HG02678 (cell line): ENCODE data around the gene FRAT1.
A peak's percentile ranks its signal among the peaks of the same experiment; 100 is the strongest.
"Not testable (repeated sequence)": the region's sequence is repeated elsewhere in the genome, so short reads cannot be mapped to it uniquely, and the experiment has no call there.

Experiments used
- ATAC-seq: cut with Tn5 transposase; IDR thresholded peaks from one replicate; pipeline ENCODE4 v1.9.1; 2021; ENCODE audit warnings: mild to moderate bottlenecking, moderate library complexity; ENCODE audit not compliant: unreplicated experiment

The FRAT1 gene, protein sequence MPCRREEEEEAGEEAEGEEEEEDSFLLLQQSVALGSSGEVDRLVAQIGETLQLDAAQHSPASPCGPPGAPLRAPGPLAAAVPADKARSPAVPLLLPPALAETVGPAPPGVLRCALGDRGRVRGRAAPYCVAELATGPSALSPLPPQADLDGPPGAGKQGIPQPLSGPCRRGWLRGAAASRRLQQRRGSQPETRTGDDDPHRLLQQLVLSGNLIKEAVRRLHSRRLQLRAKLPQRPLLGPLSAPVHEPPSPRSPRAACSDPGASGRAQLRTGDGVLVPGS

DNA sequence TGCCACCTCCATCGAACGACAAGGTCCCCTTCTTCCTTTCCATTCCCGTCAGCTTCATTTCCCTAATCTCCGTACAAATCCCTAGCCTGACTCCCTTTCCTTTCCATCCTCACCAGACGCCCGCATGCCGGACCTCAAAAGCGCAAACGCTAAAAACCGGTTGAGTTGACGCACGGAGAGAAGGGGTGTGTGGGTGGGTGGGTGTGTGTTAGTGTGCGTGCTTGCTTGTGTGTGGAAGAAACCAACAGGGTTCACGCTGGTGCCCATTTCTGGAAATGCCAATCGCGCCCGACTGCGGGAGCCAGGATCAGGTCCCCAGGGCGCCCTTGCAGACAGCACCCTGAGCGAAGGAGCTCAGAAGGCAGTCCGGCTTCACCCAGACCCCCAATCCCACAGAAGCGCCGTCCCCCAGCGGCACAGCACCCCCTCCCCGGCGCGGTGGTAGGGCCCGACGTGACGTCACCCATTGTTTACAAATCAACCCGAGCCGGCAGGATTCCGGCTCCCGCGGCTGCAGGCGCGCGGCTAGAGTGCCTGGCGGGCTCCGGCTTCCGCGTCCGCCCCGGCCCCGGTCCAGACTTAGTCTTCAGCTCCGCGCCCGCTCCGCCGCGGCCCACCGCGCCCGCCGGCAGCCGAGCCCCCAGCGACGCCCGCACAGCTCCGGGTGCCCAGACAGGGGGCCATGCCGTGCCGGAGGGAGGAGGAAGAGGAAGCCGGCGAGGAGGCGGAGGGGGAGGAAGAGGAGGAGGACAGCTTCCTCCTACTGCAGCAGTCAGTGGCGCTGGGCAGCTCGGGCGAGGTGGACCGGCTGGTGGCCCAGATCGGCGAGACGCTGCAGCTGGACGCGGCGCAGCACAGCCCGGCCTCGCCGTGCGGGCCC, at the start of gene FRAT1:
Gene FRAT1 (plus strand): TSS at position 500 of the 880 bp plus-strand sequence. CDS start 183 bp downstream, at position 683.
- ATAC-seq = peak; percentile 87

DNA sequence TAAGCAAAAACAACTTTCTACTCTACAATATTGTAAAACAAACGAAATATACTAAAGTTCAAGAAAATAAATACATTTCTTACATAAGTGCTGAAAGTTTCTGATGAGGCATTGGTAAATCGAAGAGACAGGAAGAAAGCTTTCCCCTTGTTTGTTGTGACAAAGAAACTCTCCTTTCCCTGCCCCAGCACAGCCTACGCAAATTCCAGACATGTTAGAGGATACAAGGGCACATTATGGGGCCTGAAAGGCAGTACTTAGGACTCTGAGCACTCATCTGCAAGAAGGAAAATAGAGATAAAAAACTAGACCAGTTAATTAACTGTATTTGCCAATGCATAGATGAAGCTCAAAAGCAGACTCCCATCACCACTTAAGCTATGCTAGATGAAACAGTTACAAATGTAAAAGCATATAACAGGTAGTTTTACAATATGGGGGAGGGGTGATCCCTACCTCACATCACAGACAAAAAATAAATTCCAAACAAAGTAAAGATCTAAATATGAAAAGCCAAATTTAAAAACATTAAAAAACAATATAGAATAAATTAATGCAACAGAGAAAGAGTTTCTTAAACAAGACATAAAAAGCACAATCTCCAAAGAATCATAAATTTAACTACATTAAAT, 48.4 kb upstream of the FRAT1 start:
- no peak for ATAC-seq

DNA sequence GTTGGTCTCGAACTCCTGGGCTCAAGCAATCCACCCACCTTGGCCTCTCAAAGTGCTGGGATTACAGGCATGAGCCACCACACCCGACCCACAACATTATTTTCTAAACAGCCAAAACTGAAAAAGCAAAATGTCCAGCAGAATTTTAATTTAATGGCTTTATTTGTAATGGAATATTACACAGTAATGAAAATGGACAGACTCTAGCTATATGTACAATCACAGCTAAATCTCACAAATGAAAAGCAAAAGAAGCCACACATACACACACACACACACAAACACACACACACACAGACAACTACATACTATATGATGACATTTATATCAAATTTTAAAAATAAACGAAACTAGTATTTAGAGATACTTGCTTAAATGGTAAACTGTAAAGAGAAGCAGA, 45.4 kb upstream of the FRAT1 start:
- ATAC-seq = no peak

DNA sequence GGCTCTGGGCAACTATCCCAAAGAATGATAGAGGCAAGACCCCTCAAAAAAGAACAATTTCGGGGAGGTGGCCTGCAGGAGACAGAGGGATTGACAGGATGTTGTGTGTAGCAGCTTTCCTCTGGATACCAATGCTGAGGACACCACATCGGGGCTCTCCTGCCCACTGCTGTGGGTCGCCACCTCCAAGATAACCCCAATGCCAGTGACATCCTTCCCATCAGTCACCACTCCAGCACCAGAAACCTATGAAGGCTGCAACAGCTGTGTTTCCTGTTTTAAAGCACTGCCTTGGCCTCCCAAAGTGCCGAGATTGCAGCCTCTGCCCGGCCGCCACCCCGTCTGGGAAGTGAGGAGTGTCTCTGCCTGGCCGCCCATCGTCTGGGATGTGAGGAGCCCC, 44.2 kb upstream of the FRAT1 start:
- ATAC-seq = no peak

DNA sequence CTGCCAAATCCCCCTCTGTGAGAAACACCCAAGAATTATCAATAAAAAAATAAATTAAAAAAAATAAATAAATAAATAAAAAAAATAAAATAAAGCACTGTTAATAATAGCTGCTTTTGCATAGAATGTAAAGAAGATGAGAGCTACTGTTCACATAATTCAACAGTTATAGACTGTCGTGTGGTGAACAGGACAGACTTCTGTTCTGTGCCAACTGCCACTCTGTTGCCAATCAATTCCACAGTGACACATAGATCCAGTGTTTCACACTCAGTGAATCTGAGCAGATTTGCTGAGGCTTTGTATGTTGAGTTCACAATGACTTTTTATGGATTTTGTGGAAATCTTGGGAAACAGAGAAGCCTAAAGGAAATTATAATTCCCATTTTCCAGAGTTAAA, 41.5 kb upstream of the FRAT1 start:
- ATAC-seq = no peak

DNA sequence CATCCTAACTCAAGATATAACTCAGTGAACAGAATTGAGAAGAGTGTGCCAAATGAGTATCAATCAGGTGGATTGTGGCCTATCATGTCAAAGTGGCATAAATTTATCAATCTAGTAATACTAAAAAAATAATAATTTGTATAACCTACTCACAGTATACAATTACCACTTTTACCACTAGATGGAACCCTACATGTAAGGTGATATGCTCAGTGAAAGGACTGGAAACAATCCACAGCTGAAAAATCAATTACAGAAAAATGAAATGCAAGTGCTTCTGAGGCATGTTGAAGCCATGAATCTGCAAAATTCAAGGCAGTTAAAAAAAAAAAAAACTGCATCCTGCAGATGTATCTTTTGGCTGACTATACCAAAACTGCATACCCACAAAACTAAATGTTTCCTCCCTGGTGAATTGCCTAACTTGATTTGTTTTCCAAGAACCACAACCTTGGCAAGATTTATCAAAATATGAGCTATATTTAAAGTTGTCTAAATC, 40.5 kb upstream of the FRAT1 start:
- no peak for ATAC-seq

DNA sequence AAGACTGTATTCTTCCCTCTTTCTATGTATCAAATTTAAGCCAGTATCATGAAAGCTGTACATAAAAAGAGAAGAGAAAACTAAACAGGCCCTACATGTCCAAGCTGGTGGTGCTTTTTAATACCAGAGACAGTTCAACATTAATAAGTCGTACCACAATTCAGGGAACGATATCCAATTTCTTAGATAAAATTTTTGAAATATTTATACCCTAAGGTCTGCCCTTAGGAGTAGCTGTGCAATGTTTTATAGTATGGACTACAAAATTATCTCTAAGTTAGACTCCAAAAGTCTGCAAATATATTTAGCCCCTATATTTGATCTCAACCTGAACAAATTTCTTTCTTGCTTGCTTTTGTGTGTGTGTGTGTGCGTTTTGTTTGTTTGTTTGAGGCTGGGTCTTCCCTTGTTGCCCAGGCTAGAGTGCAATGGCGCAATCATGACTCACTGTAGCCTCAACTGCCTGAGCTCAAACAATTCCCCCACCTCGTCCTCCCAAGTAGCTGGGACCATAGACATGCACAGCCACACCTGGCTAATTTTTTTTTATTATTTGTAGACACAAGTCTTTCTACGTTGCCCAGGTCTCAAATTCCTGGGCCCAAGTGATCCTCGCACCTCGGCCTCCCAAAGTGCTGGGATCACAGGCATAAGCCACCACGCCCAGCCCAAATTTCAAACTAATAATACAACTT, 39.8 kb upstream of the FRAT1 start:
- ATAC-seq = no peak

DNA sequence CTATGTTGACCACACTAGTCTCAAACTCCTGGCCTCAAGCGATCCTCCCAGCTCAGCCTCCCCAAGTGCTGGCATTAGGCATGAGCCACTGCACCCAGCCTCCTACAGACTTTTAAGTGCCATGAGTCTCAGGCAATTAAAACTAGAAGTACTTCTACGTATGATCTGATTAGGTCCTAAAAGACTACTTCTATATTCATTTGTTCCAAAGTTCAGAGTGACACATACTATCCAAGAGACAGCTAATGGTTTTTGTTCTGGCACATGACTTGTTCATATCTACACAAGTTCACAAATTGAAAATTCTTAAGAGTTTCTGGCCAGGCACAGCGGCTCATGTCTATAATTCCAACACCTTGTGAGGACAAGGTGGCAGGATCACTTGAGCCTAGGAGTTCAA, 38.3 kb upstream of the FRAT1 start:
- ATAC-seq = no peak

DNA sequence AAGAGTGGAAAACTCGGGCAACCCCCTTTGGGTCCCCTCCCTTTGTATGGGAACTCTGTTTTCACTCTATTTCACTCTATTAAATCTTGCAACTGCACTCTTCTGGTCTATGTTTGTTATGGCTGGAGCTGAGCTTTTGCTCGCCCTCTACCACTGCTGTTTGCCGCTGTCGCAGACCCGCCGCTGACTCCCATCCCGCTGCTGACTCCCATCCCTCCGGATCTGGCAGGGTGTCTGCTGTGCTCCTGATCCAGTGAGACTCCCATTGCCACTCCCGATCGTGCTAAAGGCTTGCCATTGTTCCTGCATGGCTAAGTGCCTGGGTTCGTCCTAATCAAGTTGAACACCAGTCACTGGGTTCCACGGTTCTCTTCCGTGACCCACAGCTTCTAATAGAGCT, 29.0 kb upstream of the FRAT1 start:
- not testable (repeated sequence) for ATAC-seq

DNA sequence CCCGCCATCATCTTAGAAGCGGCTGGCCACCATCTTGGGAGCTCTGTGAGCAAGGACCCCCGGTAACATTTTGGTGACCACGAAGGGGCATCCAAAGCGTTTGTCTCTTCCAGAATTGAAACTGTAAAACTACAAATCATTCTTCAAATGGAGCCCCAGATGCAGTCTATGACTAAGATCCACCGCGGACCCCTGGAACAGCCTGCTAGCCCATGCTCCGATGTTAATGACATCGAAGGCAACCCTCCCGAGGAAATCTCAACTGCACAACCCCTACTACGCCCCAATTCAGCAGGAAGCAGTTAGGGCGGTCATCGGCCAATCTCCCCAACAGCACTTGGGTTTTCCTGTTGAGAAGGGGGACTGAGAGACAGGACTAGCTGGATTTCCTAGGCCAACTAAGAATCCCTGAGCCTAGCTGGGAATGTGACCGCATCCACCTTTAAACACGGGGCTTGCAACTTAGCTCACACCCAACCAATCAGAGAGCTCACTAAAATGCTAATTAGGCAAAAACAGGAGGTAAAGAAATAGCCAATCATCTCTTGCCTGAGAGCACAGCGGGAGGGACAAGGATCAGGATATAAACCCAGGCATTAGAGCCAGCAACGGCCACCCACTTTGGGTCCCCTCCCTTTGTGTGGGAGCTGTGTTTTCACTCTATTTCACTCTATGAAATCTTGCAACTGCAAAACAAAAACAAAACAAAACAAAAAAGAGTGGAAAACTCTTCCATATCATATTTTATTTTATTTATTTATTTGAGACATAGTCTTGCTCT, 28.3 kb upstream of the FRAT1 start:
- ATAC-seq = not testable (repeated sequence)

DNA sequence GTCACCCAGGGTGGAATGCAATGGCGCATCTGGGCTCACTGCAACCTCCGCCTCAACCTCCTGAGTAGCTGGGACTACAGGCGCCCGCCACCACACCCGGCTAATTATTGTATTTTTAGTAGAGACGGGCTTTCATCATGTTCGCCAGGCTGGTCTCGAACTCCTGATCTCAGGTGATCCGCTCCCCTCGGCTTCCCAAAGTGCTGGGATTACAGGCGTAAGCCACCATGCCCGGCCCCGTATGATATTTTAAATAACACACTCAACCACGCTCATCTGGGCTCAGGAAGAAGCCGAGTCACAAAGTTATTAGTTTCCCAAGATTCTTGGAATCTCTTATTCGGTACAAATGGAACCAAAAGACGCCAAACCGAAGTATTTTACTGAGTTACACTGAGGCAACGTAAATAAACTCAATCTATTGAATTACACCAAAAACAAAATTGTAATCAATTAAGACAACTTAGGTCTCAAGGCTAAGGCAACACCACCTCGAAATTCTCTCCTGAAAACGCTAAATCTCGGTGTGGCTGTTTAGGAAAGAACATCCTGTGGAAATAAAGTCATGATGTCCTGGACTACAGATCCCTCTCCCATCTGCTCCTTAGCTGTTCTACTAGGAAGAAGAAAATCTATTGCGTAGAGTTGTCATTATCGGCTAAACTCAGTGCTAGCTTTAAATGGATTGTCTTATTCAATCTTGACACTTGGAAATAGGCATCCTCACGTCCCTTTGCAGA, 27.5 kb upstream of the FRAT1 start:
- no peak for ATAC-seq

DNA sequence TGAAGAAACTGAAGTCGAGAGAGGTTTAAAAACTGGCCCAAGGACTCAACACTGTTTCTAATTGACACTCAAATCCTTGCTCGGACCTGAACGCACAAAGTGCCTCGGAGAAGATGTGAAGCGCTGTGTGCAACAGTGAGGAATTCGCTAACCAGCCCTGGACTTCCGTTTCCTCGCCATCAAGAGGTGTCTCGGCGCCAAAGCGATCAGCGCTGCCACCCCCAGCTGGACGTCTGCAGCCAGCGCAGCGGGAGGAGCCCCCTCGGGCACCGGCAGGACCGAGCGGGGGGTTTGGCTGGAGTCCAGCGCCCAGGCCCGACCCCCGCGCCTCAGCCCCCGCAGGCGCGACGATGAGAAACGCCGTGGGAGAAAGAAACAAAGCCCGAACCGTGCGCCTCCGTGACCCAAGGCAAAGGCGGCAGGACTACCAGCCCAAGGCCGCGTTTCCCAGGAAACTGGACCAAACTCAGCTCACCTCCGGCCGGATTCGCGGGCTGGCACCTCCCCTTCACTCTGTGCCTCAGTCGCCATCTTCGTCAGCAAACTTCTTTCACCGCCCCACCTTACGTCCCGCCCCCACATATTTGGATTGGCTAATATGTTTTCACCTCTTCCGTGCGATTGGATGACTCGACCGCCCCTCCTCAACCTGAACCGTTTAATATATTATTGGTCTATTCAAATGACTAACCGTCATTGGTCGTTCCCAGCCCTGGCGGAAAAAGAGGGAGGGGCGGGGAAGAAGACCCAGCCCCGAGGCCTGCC, 26.8 kb upstream of the FRAT1 start, which contains the start of gene ARHGAP19:
Gene ARHGAP19 (minus strand): TSS at position 541 of the 765 bp plus-strand sequence. CDS start 10 bp downstream, at position 531.
- peak; percentile 95 for ATAC-seq

DNA sequence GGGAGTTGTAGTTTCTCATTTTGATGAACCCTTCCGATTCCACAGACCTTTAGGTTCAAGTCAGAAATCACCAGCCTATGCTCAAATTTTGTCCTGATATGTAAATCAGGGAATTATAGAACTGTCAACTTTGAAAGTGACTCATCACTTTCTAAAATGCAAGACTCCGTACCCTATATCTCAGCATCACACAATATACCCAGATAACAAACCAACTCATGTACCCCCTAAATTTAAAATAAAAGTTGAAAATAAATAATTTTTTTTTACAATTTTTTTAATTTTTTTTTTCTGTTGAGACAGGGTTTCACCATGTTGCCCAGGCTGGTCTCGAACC, 26.2 kb upstream of the FRAT1 start:
- no peak for ATAC-seq

DNA sequence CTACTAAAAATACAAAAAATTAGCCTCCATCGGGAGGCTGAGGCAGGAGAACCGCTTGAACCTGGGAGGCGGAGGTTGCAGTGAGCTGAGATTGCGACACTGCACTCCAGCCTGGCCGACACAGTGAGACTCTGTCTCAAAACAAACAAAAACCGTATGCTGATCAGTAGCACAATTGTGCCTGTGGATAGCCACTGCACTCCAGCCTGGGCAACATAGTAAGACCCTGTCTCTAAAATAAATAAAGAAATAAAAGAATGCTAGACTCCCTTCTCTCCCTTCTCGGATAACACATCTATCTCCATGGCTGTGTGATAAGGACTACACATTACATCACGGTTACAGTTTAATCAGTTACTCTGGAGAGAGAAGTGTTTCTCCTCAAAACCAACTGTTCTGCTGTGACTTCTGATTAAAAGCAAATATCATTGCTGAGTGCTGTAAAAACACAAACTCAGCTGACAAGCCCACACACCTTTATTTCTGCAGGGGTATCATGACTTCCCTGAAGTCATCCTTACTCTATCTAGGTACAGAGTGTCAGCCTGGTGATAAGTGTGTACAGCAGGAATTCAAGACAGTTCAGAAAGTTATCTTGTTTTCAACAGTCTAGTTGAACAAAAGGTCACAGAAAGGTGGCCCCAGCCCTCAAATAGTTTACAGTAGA, 21.4 kb upstream of the FRAT1 start:
- no peak for ATAC-seq

DNA sequence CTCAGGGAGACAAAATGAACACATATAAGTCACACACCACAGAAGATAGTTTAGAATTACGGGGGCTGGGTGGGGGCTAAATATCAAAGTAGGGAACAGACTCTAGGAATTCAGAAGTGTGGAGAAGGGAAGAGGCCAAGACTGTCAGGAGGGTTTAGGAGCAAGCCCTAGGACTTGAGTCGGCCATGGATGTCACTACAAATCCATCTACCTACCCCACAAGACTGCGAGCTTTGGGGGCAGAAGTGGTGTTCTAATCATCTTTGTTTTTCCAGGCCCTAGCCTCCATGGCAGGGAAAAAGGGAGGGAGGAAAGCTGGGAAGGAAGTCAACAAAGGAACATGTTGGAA, 20.9 kb upstream of the FRAT1 start:
- no peak for ATAC-seq

DNA sequence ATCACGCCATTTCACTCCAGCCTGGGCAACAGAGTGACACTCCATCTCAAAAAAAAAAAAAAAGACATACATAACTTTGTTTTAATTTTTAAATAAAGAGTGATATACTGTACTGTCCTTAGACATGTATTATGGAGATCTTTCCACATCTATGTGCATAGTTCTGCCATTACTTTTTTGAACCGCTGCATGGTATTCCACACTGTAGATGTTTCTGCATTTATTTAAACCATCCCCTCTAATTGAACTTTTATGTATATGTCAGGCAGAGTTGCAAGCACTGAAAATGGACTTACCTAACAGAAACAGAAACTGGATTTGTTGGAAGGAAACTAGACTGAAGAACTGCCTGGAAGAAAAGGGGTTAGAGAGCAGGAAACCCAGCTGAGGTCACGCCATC, 18.1 kb upstream of the FRAT1 start:
- ATAC-seq = no peak

DNA sequence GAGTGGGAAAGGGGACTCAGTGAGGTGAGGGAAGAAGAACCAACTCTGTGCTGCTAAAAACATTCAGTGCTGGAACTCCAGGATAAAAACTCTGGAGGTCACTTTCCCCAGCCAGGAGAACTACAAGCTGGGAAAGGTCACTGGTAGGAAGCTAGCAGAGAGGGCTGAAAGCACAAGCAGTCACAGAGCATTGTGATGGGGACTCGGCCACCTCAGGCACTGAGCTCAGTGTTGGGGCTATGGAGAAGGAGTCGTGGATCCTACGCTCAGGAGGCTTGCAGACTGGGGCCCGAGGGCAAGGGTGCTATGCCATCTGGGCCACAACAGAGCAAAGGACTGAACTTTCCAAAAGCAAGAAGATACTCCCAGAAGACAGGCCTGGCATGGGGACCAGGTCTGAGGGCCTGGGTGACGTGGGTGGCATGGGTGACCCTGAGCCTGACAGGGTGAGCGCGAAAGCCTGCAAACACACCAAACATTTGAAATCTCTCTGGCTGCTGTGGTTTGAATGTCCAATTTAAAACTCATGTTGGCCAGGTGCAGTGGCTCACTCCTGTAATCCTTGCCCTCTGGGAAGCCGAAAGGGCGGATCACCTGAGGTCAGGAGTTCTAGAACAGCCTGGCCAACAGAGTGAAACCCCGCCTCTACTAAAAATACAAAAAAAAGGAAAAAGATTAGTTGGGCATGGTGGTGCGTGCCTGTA, 16.8 kb upstream of the FRAT1 start:
- ATAC-seq = no peak

DNA sequence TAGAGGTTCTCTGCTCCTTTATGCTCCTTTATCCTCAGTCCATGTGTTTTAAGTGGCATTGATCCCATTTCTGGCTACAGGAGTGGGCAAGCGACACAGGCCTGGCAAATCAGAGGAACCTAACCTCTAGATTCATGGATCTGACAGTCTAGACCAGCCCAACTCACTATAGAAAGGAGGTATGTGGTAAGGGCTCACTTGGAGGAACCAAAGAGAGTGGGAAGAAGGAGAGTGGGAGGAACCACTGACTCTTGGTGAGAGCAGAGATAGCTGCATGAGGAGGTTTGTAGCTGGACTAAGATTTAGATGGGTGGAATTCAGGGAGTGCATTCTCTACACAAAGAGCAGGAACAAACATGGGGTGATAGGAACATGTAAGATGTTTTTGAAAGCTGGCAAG, 11.6 kb upstream of the FRAT1 start:
- ATAC-seq = no peak
